PC-9 (cell line): ENCODE measurements around the gene ZNF763. TPM values are rescaled to one million over a fixed set of nuclear protein-coding genes. Genes with fewer than 3 reads are reported as not detected.

Experiments used
- BruUV-seq: library from RNA; stranded (reverse); fragments of 400-500 nt; replicated peaks from 2 replicates; lab custom pipeline; 2021; lab: Mats Ljungman, UMichigan
- CTCF ChIA-PET: fragments of 300-600 bp; sonication (Branson Sonifier 250); formaldehyde crosslinking; loops from one replicate; lab custom pipeline; 2022; ENCODE audit warnings: antibody characterized with exemption; lab: Charles Lee
- POLR2A ChIA-PET: fragments of 300-600 bp; sonication (Branson Sonifier 250); formaldehyde crosslinking; loops from one replicate; lab custom pipeline; 2022; ENCODE audit warnings: antibody characterized with exemption; ENCODE audit not compliant: unreplicated experiment; lab: Charles Lee
- DNase-seq, 2 experiments: peaks; one replicate each; pipeline versions ENCODE4 v3.0.0 to v3.0.0-alpha.2; 2015 to 2022; ENCODE audit warnings: mixed read lengths in 1 of 2
- H2AFZ ChIP-seq: fragments of 200-600 bp; sonication (generic); 2 replicates; pipeline ENCODE4 v1.8.1; 2017; ENCODE audit warnings: antibody characterized with exemption
- H3F3A ChIP-seq: fragments of 200-600 bp; sonication (generic); 2 replicates; pipeline ENCODE4 v1.8.1; 2017; ENCODE audit warnings: antibody characterized with exemption, mild to moderate bottlenecking, low read depth; ENCODE audit not compliant: insufficient read depth
- H3K27ac ChIP-seq: fragments of 200-600 bp; sonication (generic); 2 replicates; pipeline ENCODE4 v1.6.1; 2016; ENCODE audit warnings: mixed run types
- H3K27me3 ChIP-seq: fragments of 200-600 bp; sonication (generic); 2 replicates; pipeline ENCODE4 v1.6.1; 2016; ENCODE audit warnings: low read depth, mixed run types; ENCODE audit not compliant: insufficient read depth
- H3K36me3 ChIP-seq: fragments of 200-600 bp; sonication (generic); 2 replicates; pipeline ENCODE4 v1.6.1; 2016; ENCODE audit warnings: low read depth, mixed run types
- H3K4me1 ChIP-seq: fragments of 200-600 bp; sonication (generic); replicated peaks from 2 replicates; pipeline ENCODE4 v1.6.1; 2016; ENCODE audit warnings: mixed run types; ENCODE audit not compliant: insufficient read depth
- H3K4me2 ChIP-seq: fragments of 200-600 bp; sonication (generic); 2 replicates; pipeline ENCODE4 v1.6.1; 2017; ENCODE audit warnings: mixed run types
- H3K4me3 ChIP-seq: fragments of 200-600 bp; sonication (generic); 2 replicates; pipeline ENCODE4 v1.6.1; 2016; ENCODE audit warnings: mixed run types
- H3K79me2 ChIP-seq: fragments of 200-600 bp; sonication (generic); 2 replicates; pipeline ENCODE4 v1.6.1; 2017; ENCODE audit warnings: low read depth, mixed run types
- H3K9me2 ChIP-seq: fragments of 200-600 bp; sonication (generic); 2 replicates; pipeline ENCODE4 v1.8.1; 2017; ENCODE audit warnings: mild to moderate bottlenecking; ENCODE audit not compliant: insufficient read depth
- H3K9me3 ChIP-seq: fragments of 200-600 bp; sonication (generic); 2 replicates; pipeline ENCODE4 v1.8.1; 2016; ENCODE audit warnings: low read depth; ENCODE audit not compliant: insufficient read depth
- H4K20me1 ChIP-seq: fragments of 200-600 bp; sonication (generic); 2 replicates; pipeline ENCODE4 v1.8.1; 2017; ENCODE audit not compliant: insufficient read depth
- EZH2 ChIP-seq: fragments of 200-600 bp; sonication (generic); IDR thresholded peaks from 2 replicates; pipeline ENCODE4 v1.8.0; 2017; ENCODE audit warnings: antibody characterized with exemption, low read depth
- intact Hi-C: fragments of 100-400 bp; cut with micrococcal nuclease; formaldehyde crosslinking; loops from one replicate; pipeline ENCODE4 v1.10.0; 2022; ENCODE audit not compliant: unreplicated experiment
- total RNA-seq: library from RNA; stranded (reverse); gene quantifications from 2 replicates; pipeline ENCODE4 v1.2.3, GENCODE V29; 2021
- TF ChIP-seq, protein P1 (sequence below): fragments of 200-600 bp; sonication (generic); conservative IDR thresholded peaks from 2 replicates; pipeline ENCODE4 v1.6.1; 2017; ENCODE audit warnings: mixed run types, antibody characterized with exemption, mild to moderate bottlenecking, moderate library complexity

Gene ZNF763
- total RNA-seq, 1 experiment from 2014 or later, result 0.83 TPM

- H3K27ac ChIP-seq, result no peak overlapping the region
- H3K4me2 ChIP-seq, result no peak overlapping the region
- POLR2A ChIA-PET, result no interaction called here
- H3K4me1 ChIP-seq, result no peaks in the 10 kb centered on the region
- H3K9me2 ChIP-seq, result no peaks in the 10 kb centered on the region
- no TSS peak for BruUV-seq
- H3F3A ChIP-seq, result no peaks in the 10 kb centered on the region
- H3K79me2 ChIP-seq, result no peaks in the 10 kb centered on the region
- CTCF ChIA-PET, result interaction anchor here (0.6 kb wide), 1 partner anchor 211 kb away, joined by 7 read pairs; no protein-coding TSS in a partner anchor
- no peaks in the 10 kb centered on the region for H3K27me3 ChIP-seq
- peaks cover 31% of the 10 kb centered on the region; the same call in 1 of the 2 replicates for H3K9me3 ChIP-seq
- no peak overlapping the region for H3K4me3 ChIP-seq
- no peak overlapping the region for H2AFZ ChIP-seq
- no peaks in the 10 kb centered on the region for H4K20me1 ChIP-seq
- no peaks in the 10 kb centered on the region for H3K36me3 ChIP-seq
- TF ChIP-seq EZH2, result no peak
- TF ChIP-seq, protein P1, sequence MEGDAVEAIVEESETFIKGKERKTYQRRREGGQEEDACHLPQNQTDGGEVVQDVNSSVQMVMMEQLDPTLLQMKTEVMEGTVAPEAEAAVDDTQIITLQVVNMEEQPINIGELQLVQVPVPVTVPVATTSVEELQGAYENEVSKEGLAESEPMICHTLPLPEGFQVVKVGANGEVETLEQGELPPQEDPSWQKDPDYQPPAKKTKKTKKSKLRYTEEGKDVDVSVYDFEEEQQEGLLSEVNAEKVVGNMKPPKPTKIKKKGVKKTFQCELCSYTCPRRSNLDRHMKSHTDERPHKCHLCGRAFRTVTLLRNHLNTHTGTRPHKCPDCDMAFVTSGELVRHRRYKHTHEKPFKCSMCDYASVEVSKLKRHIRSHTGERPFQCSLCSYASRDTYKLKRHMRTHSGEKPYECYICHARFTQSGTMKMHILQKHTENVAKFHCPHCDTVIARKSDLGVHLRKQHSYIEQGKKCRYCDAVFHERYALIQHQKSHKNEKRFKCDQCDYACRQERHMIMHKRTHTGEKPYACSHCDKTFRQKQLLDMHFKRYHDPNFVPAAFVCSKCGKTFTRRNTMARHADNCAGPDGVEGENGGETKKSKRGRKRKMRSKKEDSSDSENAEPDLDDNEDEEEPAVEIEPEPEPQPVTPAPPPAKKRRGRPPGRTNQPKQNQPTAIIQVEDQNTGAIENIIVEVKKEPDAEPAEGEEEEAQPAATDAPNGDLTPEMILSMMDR, result no peak
- intact Hi-C loops, result no loop called here
- DNase-seq, result no peak
These were observed 14.7 kb downstream of the ZNF763 start for GRCh38 chr19:11979527-11979926.

- no peaks in the 10 kb centered on the region for H3K36me3 ChIP-seq
- H3K4me1 ChIP-seq, result no peaks in the 10 kb centered on the region
- H3K27me3 ChIP-seq, result peaks cover 8% of the 10 kb centered on the region; the same call in 1 of the 2 replicates
- no peak overlapping the region for H3K4me3 ChIP-seq
- H3K4me2 ChIP-seq, result no peak overlapping the region
- no peak for TF ChIP-seq EZH2
- TF ChIP-seq, protein P1, result no peak
- no peaks in the 10 kb centered on the region for H4K20me1 ChIP-seq
- intact Hi-C loops, result no loop called here
- BruUV-seq, result no TSS peak
- CTCF ChIA-PET, result interaction anchor here (0.6 kb wide), 1 partner anchor 386 kb away, joined by 20 read pairs; no protein-coding TSS in a partner anchor
- no peak overlapping the region for H2AFZ ChIP-seq
- no peak for DNase-seq
- POLR2A ChIA-PET, result no interaction called here
- H3K79me2 ChIP-seq, result no peaks in the 10 kb centered on the region
- no peaks in the 10 kb centered on the region for H3K9me2 ChIP-seq
- no peak overlapping the region for H3K27ac ChIP-seq
- H3K9me3 ChIP-seq, result peaks cover 31% of the 10 kb centered on the region; the same call in 1 of the 2 replicates
- H3F3A ChIP-seq, result no peaks in the 10 kb centered on the region
These were observed 17.7 kb downstream of the ZNF763 start for GRCh38 chr19:11982526-11982925.

GRCh38 chr19:11984986-11985385 lies 20.1 kb downstream of the ZNF763 start:
- intact Hi-C loops, result no loop called here
- no TSS peak for BruUV-seq
- POLR2A ChIA-PET, result no interaction called here
- no peaks in the 10 kb centered on the region for H3K79me2 ChIP-seq
- no peak for DNase-seq
- no peaks in the 10 kb centered on the region for H3K9me2 ChIP-seq
- peaks cover 11% of the 10 kb centered on the region; the same call in 1 of the 2 replicates for H3K9me3 ChIP-seq
- H2AFZ ChIP-seq, result no peak overlapping the region
- H3K4me2 ChIP-seq, result no peak overlapping the region
- CTCF ChIA-PET, result interaction anchor here (0.6 kb wide), 1 partner anchor 98 kb away, joined by 6 read pairs; no protein-coding TSS in a partner anchor
- peaks cover 16% of the 10 kb centered on the region; the same call in 1 of the 2 replicates for H3K27me3 ChIP-seq
- H3K36me3 ChIP-seq, result no peaks in the 10 kb centered on the region
- H3K4me3 ChIP-seq, result no peak overlapping the region
- no peak for TF ChIP-seq EZH2
- TF ChIP-seq, protein P1, result no peak; the same call in 1 of the 2 replicates
- no peaks in the 10 kb centered on the region for H3F3A ChIP-seq
- H3K27ac ChIP-seq, result no peak overlapping the region
- no peaks in the 10 kb centered on the region for H4K20me1 ChIP-seq
- H3K4me1 ChIP-seq, result peaks cover 7% of the 10 kb centered on the region; the same call in 1 of the 2 replicates
